Measurements from ENCODE around the gene BARD1. TPM values are rescaled to one million over a fixed set of nuclear protein-coding genes. Genes with fewer than 3 reads are reported as not detected.

BARD1 gene
- total and polyA plus RNA-seq, 2 of the 13 experiments (the other 11 are each of a cell fraction or from before 2014, with no cell fraction given), result 5.3 to 30.4 TPM

- TF ChIP-seq ZNF281 (CRISPR knock-in tag; IDR thresholded peaks at IDR 0.05; ENCODE audit: borderline replicate concordance) (no peak; the same call in 1 of the 2 replicates), WIZ (CRISPR knock-in tag; IDR thresholded peaks at IDR 0.05) (no peak), ZNF598 (CRISPR knock-in tag; IDR thresholded peaks at IDR 0.05; ENCODE audit: borderline replicate concordance) (peak; percentile 86), ZNF782 (CRISPR knock-in tag; IDR thresholded peaks at IDR 0.05; ENCODE audit: borderline replicate concordance) (no peak; the same call in 1 of the 2 replicates), FOSL2 (CRISPR knock-in tag; IDR thresholded peaks at IDR 0.05) (no peak), TCF7 (IDR thresholded peaks at IDR 0.05; ENCODE audit: low read depth) (no peak), MXD3 (CRISPR knock-in tag; IDR thresholded peaks at IDR 0.05) (peak; percentile 61), ZNF850 (CRISPR knock-in tag; conservative IDR thresholded peaks at IDR 0.05) (no peak), REXO4 (CRISPR knock-in tag; IDR thresholded peaks at IDR 0.05; ENCODE audit: borderline replicate concordance) (no peak), TCF7L2 (IDR thresholded peaks at IDR 0.05; ENCODE audit: low read depth, low read length) (no peak), NFRKB (IDR thresholded peaks at IDR 0.05) (no peak), FOXO1 (CRISPR knock-in tag; IDR thresholded peaks at IDR 0.05) (peak; percentile 45; the same call in 1 of the 2 replicates), ZNF660 (CRISPR knock-in tag; IDR thresholded peaks at IDR 0.05; ENCODE audit: borderline replicate concordance, low read depth) (no peak), GLMP (CRISPR knock-in tag; IDR thresholded peaks at IDR 0.05; ENCODE audit: borderline replicate concordance) (no peak), ZNF282 (IDR thresholded peaks at IDR 0.05; ENCODE audit: partially characterized antibody) (no peak), POLR2A (IDR thresholded peaks at IDR 0.05; ENCODE audit: insufficient read depth in 1 of 2, low read depth in 2 of 2, low read length in 2 of 2) (peak; percentile 48 to 69), ZNF724P (CRISPR knock-in tag; IDR thresholded peaks at IDR 0.05; ENCODE audit: borderline replicate concordance) (0 out of 2 replicates have a peak, but pooled peaks have one; percentile 30), ZFYVE20 (CRISPR knock-in tag; IDR thresholded peaks at IDR 0.05; ENCODE audit: borderline replicate concordance, low read depth) (peak; percentile 44; the same call in 1 of the 2 replicates), HBP1 (CRISPR knock-in tag; IDR thresholded peaks at IDR 0.05; ENCODE audit: low read depth) (no peak), ZNF761 (CRISPR knock-in tag; conservative IDR thresholded peaks at IDR 0.05) (no peak; the same call in 1 of the 2 replicates), PRDM4 (CRISPR knock-in tag; IDR thresholded peaks at IDR 0.05; ENCODE audit: borderline replicate concordance) (no peak)
Measured at GRCh38 chr2:214808981-214809750, at the start of gene BARD1 (continued).
